Skeletal muscle tissue (tissue), 4 donors: ENCODE results near the gene NT5DC4. TPM values are rescaled to one million over a fixed set of nuclear protein-coding genes. Genes with fewer than 3 reads are reported as not detected.

Experiments
- H3K27ac ChIP-seq: one replicate; pipeline ENCODE4 v1.7.0; 2013; ENCODE audit warnings: mild to moderate bottlenecking, low read depth, low read length, inconsistent platforms
- H3K27me3 ChIP-seq, 3 donors: one replicate each; pipeline ENCODE4 v1.7.0; 2013; ENCODE audit warnings: low read length in 3 of 3; ENCODE audit not compliant: control insufficient read depth in 3 of 3, insufficient read depth in 3 of 3
- H3K36me3 ChIP-seq, 3 donors: one replicate each; pipeline ENCODE4 v1.7.0; 2013; ENCODE audit warnings: low read length in 3 of 3; ENCODE audit not compliant: control insufficient read depth in 3 of 3, insufficient read depth in 3 of 3
- H3K4me1 ChIP-seq, 3 donors: one replicate each; pipeline ENCODE4 v1.7.0; 2013; ENCODE audit warnings: low read length in 3 of 3, mild to moderate bottlenecking in 3 of 3; ENCODE audit not compliant: control insufficient read depth in 3 of 3, insufficient read depth in 3 of 3
- H3K4me3 ChIP-seq, 3 donors: one replicate each; pipeline ENCODE4 v1.7.0; 2013; ENCODE audit warnings: low read length in 3 of 3
- H3K9ac ChIP-seq, 3 donors: one replicate each; pipeline ENCODE4 v1.7.0; 2013; ENCODE audit warnings: low read length in 3 of 3, mild to moderate bottlenecking in 3 of 3, moderate library complexity in 2 of 3, low read depth in 1 of 3
- H3K9me3 ChIP-seq, 3 donors: one replicate each; pipeline ENCODE4 v1.7.0; 2013; ENCODE audit warnings: low read length in 3 of 3; ENCODE audit not compliant: control insufficient read depth in 3 of 3
- total RNA-seq: library from RNA; depleted of rRNA; stranded (reverse); fragments of >200 nt; gene quantifications from one replicate; pipeline ENCODE4 v1.2.3, GENCODE V29; 2014
- donor health status: Osteomylitis.

NT5DC4 gene
- total RNA-seq, 1 donor from 2014 or later = not detected

DNA sequence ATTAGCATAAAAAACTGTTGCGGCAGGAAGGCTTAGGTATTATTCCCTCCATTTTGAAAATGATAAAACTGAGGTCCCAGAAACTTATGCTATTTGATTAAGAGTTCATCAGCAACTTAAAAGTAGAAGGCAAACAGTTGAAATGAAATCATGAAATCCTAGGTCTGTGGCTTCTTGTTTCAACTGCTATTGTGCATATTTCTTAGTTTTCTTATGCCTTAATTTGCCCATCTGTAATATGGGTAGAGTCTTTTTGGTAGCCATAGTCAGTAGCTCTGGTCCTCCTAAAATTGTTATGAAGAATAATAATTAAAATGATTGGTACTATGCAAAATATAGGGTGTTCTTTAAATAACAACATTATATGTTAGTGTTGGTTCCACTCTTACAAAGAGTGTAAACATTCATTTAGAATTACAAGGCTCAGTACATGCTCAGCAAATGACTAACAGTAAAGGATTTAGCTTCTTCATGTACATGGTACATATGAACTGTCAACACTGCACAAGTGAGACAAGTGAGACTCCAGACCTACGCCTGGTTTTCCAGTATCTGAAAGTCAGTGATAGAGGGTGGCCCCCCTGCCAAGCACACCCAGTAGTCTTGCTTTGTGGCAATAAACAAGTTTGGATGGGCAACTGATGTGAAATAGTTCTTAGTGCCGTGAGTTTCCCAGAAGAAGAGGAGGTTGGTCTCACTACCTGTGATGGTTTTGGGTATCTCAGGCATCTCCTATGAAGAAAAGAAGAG, 53.9 kb downstream of the NT5DC4 start:
- no peaks in the 10 kb centered on the region for H3K36me3 ChIP-seq
- peaks cover 0 to 2% (median 0%) of the 10 kb centered on the region in 3 donors for H3K9me3 ChIP-seq
- no peak overlapping the region for H3K4me3 ChIP-seq
- no peaks in the 10 kb centered on the region for H3K4me1 ChIP-seq
- no peak overlapping the region for H3K9ac ChIP-seq
- no peaks in the 10 kb centered on the region for H3K27me3 ChIP-seq
- H3K27ac ChIP-seq = no peak overlapping the region

DNA sequence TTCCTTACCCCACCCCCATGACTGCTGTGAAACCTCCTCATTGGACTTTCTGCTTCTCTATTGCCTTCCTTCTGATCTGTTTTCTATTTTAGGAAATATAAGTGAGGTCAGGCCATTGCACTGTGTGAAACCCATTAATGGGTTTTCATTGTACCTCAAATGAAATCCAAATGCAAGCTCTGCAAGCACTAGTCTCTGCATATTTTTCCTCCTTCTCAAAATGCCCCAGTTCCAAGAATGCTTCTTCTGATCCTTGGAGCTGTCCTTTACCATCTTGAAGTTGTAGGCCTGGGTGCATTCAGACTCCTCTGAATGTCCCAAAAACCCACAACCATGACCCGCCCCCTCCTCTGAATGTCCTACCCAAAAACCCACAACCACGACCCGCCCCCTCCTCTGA, 55.3 kb downstream of the NT5DC4 start:
- Histone ChIP-seq H3K27ac (no peak overlapping the region), H3K9me3 (peaks cover 0 to 2% (median 0%) of the 10 kb centered on the region in 3 donors), H3K4me1 (no peaks in the 10 kb centered on the region), H3K27me3 (no peaks in the 10 kb centered on the region), H3K4me3 (no peak overlapping the region), H3K36me3 (no peaks in the 10 kb centered on the region), H3K9ac (no peak overlapping the region)

GRCh38 chr2:112777036-112777435, 56.2 kb downstream of the NT5DC4 start:
- Histone ChIP-seq H3K27me3 (no peaks in the 10 kb centered on the region), H3K4me3 (no peak overlapping the region), H3K4me1 (no peaks in the 10 kb centered on the region), H3K9ac (no peak overlapping the region), H3K27ac (no peak overlapping the region), H3K9me3 (peaks cover 0 to 2% (median 0%) of the 10 kb centered on the region in 3 donors), H3K36me3 (no peaks in the 10 kb centered on the region)

GRCh38 chr2:112779598-112779997, 58.8 kb downstream of the NT5DC4 start:
- no peaks in the 10 kb centered on the region for H3K4me1 ChIP-seq
- H3K4me3 ChIP-seq = no peak overlapping the region
- H3K27me3 ChIP-seq = no peaks in the 10 kb centered on the region
- H3K36me3 ChIP-seq = no peaks in the 10 kb centered on the region
- H3K9ac ChIP-seq = no peak overlapping the region
- peaks cover 0 to 2% (median 0%) of the 10 kb centered on the region in 3 donors for H3K9me3 ChIP-seq
- no peak overlapping the region for H3K27ac ChIP-seq

DNA sequence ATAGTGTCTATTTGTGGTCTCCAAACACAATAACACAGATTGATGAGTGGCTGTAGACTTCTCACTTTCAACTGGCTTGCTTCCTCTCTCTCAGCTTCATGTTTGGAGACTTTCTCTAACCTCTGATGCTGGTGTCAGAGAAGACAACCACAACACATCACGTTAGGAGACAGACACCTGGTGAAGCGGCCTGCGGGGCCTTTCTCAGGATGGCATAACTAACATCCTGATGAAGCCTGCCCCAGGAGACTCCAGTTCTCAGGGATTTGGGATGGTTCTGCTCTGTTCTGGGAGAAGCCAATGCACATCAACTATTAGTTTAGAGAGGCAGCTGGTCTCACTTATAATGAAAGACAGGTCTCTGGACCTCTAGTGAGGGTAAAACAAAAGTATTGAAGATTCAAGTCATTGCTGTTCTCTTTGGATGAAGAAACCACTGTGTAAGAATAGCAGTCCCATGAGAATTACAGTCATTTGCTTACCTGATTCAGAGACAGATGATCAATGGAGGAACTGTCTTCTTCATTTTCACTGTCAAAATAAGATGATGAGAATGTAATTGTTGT, 61.5 kb downstream of the NT5DC4 start:
- Histone ChIP-seq H3K9me3 (peaks cover 0 to 2% (median 0%) of the 10 kb centered on the region in 3 donors), H3K27me3 (no peaks in the 10 kb centered on the region), H3K4me1 (no peaks in the 10 kb centered on the region), H3K9ac (no peak overlapping the region), H3K4me3 (no peak overlapping the region), H3K36me3 (no peaks in the 10 kb centered on the region), H3K27ac (no peak overlapping the region)

GRCh38 chr2:112783187-112783714, 62.4 kb downstream of the NT5DC4 start:
- no peak overlapping the region for H3K9ac ChIP-seq
- no peaks in the 10 kb centered on the region for H3K27me3 ChIP-seq
- H3K9me3 ChIP-seq = peaks cover 0 to 2% (median 0%) of the 10 kb centered on the region in 3 donors
- H3K27ac ChIP-seq = no peak overlapping the region
- H3K36me3 ChIP-seq = no peaks in the 10 kb centered on the region
- H3K4me3 ChIP-seq = no peak overlapping the region
- no peaks in the 10 kb centered on the region for H3K4me1 ChIP-seq

DNA sequence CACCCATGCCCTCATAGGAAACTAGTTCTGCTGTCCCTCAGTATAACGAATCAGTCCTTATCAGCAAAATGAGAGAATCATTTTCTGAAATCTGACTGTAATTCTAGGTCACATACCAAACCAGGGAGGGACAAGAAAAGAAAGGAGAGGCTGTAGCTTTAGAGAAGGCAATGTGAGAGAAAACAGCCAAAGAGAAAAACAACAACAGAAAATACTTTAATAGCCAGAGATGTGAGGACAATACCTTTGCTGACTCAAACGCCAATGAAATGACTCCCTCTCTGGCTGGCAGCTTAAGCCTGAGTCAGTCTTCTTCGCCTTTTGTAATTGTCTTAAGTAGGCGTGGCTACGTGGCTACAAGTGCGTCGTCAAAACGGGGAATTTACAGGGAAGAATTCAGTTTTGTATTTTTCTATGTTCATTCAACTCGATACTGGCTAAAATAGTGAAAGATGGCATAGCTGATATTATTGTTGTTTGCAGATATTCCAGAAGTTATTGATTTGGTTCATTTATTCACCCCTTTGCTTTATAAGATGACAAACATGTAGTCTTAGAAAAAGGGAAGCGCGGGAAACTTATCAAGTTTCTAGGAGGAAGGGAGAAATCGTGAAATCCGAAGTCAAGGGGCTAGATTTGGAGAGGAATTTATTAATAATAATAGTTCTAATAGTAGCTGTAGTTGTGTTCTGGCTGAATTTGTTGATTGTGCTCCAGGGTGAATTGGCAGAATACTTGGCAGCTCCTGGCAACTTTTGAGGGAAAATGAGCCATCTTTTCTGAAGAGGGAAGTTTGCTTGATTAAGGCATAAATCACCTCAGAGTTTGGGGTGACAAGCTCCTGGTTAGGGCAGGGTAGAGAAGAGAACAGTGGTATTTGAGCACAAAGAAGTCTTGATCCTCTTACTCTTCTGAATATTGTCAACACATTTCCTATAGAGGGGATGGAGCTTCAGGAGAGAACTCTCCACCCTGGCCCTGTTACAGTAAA, 63.7 kb downstream of the NT5DC4 start, which contains the start of gene IL1A:
IL1A (minus strand) TSS at position 295 of the 991 bp plus-strand sequence. CDS start 723 bp downstream, outside the sequence.
- no peaks in the 10 kb centered on the region for H3K36me3 ChIP-seq
- H3K27ac ChIP-seq = no peak within 1 kb of the TSS
- H3K27me3 ChIP-seq = no peaks in the 10 kb centered on the region
- H3K4me1 ChIP-seq = no peaks in the 10 kb centered on the region
- peaks cover 0 to under 1% (median 0%) of the 10 kb centered on the region in 3 donors for H3K9me3 ChIP-seq
- H3K9ac ChIP-seq = no peak within 1 kb of the TSS
- no peak within 1 kb of the TSS for H3K4me3 ChIP-seq

DNA sequence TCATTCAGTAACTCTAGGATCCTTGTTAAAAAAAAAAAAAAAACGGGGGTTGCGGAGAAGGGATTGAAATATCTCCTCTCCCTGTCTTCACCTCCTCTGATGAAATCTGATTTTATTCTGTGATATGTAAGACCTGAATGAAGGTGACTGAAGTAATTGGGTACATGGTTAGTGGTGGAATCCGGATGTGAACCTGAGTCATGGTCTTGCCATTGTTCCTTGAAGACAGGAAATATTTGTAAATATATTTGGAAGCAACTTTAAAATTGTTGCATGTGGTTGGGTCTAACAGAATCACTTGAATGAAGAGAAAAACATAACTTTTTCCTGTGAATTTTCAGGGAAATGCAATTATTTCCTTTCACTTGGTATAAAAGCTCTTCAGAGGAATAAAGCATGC, 66.5 kb downstream of the NT5DC4 start:
- no peak overlapping the region for H3K4me3 ChIP-seq
- H3K9ac ChIP-seq = no peak overlapping the region
- H3K27me3 ChIP-seq = no peaks in the 10 kb centered on the region
- H3K4me1 ChIP-seq = no peaks in the 10 kb centered on the region
- no peak overlapping the region for H3K27ac ChIP-seq
- H3K36me3 ChIP-seq = no peaks in the 10 kb centered on the region
- H3K9me3 ChIP-seq = no peaks in the 10 kb centered on the region

DNA sequence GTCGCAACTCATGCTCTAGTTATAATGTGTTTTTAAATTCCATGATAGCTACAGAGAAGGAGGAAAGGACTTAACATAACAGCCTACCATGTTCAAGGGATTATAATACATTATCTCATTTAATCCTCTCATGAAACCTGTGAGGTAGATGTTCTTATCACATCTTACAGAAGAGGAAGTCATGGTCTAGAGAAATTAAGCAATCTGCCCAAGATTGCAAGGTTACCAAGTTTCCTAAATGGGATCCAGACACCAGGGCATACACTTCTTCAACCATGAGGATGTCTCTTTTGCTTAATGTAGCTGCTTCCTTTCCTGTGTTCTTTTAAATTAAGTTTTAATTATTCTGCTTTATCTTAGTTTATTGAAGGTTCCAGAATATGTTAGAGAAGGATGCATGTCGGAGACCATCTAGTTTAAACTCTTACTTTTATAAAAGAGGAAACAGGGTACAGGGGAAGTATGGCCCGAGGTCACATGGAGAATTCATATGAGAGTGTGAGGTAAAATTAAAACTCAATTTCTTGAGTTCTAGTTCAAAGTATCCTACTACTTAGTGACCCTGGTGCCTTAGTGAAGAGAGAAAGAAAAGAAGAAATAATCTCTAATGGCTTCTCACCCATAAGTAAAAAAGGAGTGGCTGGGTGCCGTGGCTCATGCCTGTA, 67.0 kb downstream of the NT5DC4 start:
- H3K4me3 ChIP-seq = no peak overlapping the region
- no peaks in the 10 kb centered on the region for H3K36me3 ChIP-seq
- no peaks in the 10 kb centered on the region for H3K4me1 ChIP-seq
- no peaks in the 10 kb centered on the region for H3K27me3 ChIP-seq
- no peaks in the 10 kb centered on the region for H3K9me3 ChIP-seq
- no peak overlapping the region for H3K9ac ChIP-seq
- no peak overlapping the region for H3K27ac ChIP-seq
